OCI-LY1 (cell line): ENCODE data around the gene NUBPL.

Source experiments
- CTCF ChIP-seq: fragments of 200-600 bp; sonication (generic), shearing (Covaris generic); IDR thresholded peaks from 2 replicates; pipeline ENCODE4 v1.5.1; 2017; ENCODE audit warnings: mild to moderate bottlenecking, antibody characterized with exemption, low read length, moderate library complexity, mixed read lengths
- EZH2 ChIP-seq: fragments of 200-600 bp; sonication (generic), shearing (Covaris generic); IDR thresholded peaks from 2 replicates; pipeline ENCODE4 v1.8.0; 2017; ENCODE audit warnings: borderline replicate concordance, mixed run types, mild to moderate bottlenecking, antibody characterized with exemption, low read length, moderate library complexity, mixed read lengths

GRCh38 chr14:31622060-31622459 is 60.9 kb downstream of the NUBPL start:
- TF ChIP-seq CTCF (no peak), EZH2 (no peak)
